Posterior vena cava (tissue), 2 donors: ENCODE data around the gene RNF38. TPM values are rescaled to one million over a fixed set of nuclear protein-coding genes. Genes with fewer than 3 reads are reported as not detected.
"Not testable (repeated sequence)": the region's sequence is repeated elsewhere in the genome, so short reads cannot be mapped to it uniquely, and the experiment has no call there.

Experiments
- DNase-seq: peaks from one replicate; pipeline ENCODE4 v3.0.0-alpha.2; 2020; ENCODE audit warnings: low spot score
- intact Hi-C, 2 donors: fragments of 100-400 bp; cut with DNase I; formaldehyde crosslinking; loops; one replicate each; pipeline versions ENCODE4 v1.14.1 to v1.14.2; 2022 to 2023
- total RNA-seq, 2 donors: library from RNA; stranded (reverse); fragmentation: NEBNext Ultra II Directional; extraction: Animal tissue kit (Norgen Biotek cat#: 25700); gene quantifications; one replicate each; pipeline ENCODE4 v1.2.1, GENCODE V29; 2021
- donor health status: DM: yes; HTN: yes; CAD: no.
- donor health status: DM: yes; HTN: yes; CAD: no.

The RNF38 gene
- total RNA-seq, 2 donors from 2014 or later: 42.0 to 54.7 TPM

DNA sequence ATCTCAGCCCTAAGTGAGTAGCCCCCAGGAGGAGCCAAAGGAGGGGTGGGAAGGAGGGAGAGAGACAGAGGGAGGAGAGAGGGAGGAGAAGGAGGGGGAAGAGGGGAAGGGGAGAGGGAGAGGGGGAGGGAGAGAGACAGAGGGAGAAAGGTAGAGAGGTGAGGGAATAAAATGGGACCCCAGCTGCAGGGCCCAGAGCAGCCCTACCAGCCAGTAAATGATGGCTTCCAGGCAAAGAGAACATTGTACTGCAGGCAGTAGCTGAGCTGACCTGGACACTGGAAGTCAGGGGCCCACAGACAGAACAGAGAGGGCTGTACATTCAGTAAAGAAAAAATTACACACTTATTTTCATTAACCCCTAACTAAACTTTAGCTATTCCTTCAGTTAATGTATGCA is 84.0 kb downstream of the RNF38 start:
- intact Hi-C loops: no loop called here
- no peak for DNase-seq

DNA sequence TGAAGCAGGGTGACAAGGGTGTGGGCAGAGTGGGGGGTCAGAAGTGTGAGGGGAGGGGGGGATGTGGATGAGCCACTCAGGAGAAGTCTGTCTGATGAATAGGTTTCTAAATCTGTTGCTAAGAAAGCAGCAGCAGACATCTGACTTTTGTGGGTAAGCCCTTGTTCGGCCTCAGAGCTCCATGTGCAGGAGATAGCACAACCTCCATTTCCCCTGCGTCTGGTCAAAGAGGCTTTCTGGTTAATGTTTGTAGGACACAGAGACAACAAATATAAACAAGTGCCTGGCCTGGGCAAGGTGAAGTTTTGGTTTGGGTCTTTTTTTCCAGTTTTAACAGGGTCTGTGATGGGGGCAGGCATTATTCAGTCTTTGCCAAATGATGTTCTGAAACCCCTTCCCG is 84.8 kb downstream of the RNF38 start:
- intact Hi-C loops: no loop called here
- DNase-seq: no peak

GRCh38 chr9:36314740-36315139 is 85.3 kb downstream of the RNF38 start:
- no peak for DNase-seq
- intact Hi-C loops: no loop called here

DNA sequence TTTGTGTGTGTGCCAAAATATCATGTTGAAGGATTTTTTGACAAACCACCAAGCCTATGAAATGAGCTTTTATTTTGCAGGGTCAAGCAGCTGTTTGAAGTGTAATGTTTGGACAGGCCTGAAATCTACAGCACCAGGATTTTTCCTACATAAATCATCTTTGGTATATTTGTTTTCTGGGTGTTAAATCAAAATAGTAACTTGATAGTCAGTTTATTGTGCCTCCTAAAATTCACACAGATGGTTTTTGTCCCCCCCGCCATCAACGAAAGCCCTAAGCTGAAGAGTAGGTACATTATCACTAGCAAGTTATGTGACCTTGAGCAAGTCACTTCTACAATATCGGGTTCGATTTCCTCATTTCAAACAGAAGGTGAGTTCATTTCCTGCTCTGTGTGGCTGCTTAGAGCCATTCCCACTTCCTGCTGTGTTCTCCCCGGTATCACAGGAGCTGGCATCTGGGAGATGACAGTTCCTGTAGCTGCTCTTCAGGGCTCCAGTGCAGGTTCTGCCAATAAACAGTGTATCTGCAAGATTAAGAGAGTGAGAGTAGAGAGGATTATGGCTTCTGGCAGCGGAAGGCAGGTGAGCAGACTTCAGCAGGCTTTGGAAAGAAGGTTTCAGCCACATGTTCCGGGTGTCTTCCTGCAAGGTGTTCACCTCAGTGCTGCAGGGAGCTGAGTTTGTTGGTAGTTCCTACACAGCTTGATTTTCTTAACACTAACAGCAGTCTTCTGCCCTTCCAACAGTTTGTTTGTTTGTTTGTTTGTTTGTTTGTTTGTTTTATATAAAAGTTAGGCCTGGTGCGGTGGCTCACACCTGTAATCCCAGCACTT is 93.4 kb downstream of the RNF38 start:
- intact Hi-C loops: no loop called here
- no peak for DNase-seq

GRCh38 chr9:36304366-36304765 is 95.7 kb downstream of the RNF38 start:
- intact Hi-C loops, DNase-seq: not testable (repeated sequence)

DNA sequence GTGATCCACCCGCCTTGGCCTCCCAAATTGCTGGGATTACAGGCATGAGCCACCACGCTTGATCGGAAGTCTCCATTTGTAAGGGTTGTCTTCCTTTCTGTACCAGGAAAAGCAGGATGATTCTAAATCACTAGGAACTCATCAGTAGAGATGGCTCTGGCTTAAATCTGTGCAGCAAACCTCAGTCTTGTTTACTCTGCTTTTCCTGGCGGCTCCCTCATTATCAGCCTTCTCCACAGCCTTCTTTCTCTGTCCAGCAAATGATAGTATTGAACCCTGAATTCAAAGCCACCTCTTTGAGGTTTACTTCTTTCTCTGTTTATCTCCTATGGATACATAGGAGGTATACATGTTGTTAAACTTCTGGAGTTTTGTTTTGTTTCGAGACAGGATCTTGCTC is 98.8 kb downstream of the RNF38 start:
- no peak for DNase-seq
- intact Hi-C loops: no loop called here

DNA sequence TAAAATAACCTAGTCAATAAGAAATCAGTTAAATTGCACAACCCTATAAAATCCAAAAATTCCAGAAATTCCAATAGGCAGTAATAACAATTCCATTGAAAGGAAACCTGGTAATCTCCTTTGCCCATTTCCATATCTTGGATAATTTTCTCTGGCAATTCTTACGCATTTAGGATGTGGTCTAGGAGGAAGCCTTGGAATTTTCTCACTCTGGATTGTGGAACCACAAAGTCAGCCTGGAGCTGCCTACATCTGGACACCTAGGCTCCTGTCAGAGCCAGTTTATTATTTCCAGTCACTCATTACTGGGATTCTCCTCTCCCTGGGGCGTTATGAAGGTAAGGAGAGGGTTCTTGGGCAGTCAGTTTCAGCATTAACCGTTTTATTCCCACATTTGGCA is 101.5 kb downstream of the RNF38 start:
- intact Hi-C loops: no loop called here
- no peak for DNase-seq

DNA sequence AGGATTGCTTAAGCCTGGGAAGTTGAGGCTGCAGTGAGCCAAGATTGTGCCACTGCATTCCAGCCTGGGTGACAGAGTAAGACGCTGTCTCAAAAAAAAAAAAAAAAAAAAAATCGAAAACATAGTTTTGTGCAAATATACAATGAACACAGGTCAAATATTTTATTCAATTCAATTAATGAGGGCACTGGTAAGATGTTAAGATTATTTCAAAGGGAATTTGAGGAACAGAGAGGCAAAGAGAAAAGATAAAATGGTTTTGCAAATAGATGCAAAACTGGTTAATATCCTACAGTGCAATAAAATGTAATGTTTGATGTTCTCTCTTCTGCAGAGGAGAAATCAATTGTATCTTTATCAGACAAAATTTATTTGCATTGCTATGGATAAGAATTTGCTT is 102.3 kb downstream of the RNF38 start:
- intact Hi-C loops: no loop called here
- DNase-seq: no peak

GRCh38 chr9:36294996-36295395 is 105.1 kb downstream of the RNF38 start:
- intact Hi-C loops, DNase-seq: not testable (repeated sequence)

GRCh38 chr9:36293918-36294317 is 106.2 kb downstream of the RNF38 start:
- DNase-seq: no peak
- intact Hi-C loops: no loop called here

DNA sequence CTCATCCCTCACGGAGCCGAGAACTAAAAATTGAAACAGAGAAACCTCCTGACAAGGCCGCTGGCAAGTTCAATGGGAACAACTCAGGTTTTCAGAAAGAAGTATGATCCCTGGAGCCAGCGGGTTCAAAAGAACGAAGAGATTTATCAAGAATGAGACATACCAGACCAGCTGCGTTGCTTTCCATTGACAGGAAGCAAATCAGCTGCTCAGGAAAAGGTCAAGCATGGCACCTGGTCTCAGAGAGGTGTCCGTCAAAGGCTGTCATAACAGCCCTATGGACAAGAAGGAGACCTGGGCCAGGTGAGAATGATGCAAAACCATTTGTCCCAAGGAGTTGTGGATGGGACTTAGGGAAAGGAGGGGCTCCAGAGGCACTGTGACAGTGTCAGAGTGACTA is 106.9 kb downstream of the RNF38 start:
- no peak for DNase-seq
- intact Hi-C loops: no loop called here

DNA sequence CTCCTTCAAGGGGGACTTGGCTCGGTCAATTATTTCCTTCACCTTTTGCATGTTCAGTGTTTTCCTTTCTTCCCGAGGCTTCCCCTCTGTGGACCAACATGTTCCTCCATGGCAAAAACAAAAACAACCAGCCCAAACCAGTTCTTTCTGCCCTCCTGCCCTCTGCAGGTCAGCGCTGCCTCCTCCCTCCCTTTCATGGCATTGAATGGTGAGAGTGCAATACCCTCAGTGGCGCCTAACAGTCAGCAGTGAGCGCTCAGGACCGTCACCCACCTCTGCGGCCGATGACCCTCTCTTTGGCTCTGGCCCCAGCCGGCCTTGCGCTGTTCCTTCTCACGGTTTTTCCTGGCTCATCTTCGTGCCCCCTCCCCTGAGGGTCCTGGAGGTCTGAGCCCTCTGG is 107.4 kb downstream of the RNF38 start:
- intact Hi-C loops: no loop called here
- DNase-seq: no peak

- DNase-seq: no peak
- intact Hi-C loops: no loop called here
Observed at GRCh38 chr9:36290996-36291395, 109.1 kb downstream of the RNF38 start.

GRCh38 chr9:36289836-36290435 is 110.1 kb downstream of the RNF38 start:
- no peak for DNase-seq
- intact Hi-C loops: no loop called here

- DNase-seq: no peak
- intact Hi-C loops: no loop called here
Observed at GRCh38 chr9:36288070-36288469, 112.0 kb downstream of the RNF38 start.

Other genes starting within 250 kb of the RNF38 start
- 1 to 10 TPM; 2.0 to 2.5 TPM for gene CCIN, start 230.9 kb downstream of the RNF38 start, total RNA-seq
- 100 to 1,000 TPM; 109 to 135 TPM for gene CLTA, start 209.3 kb downstream of the RNF38 start, total RNA-seq
- 10 to 100 TPM; 14.9 to 22.3 TPM for gene GNE, start 141.8 kb downstream of the RNF38 start, total RNA-seq
- gene MELK, start 172.6 kb upstream of the RNF38 start, total RNA-seq: under 1 TPM; 0.52 to 0.88 TPM